Uterus (tissue), 4 donors: ENCODE results near the gene LRRC15. TPM values are rescaled to one million over a fixed set of nuclear protein-coding genes. Genes with fewer than 3 reads are reported as not detected.

ENCODE experiments used
- DNase-seq, 2 donors: peaks; one replicate each; pipeline ENCODE4 v3.0.0-alpha.2; 2019 to 2020
- H3K27ac ChIP-seq, 2 donors: fragments of 200-600 bp; sonication (generic); 1 replicate in 1 of 2; 2 replicates in 1 of 2; pipeline ENCODE4 v1.5.1; 2016 to 2018
- H3K27me3 ChIP-seq, 2 donors: fragments of 200-600 bp; sonication (generic); one replicate each; pipeline ENCODE4 v1.5.1; 2018 to 2019; ENCODE audit warnings: control low read depth in 1 of 2
- H3K36me3 ChIP-seq, 2 donors: fragments of 200-600 bp; sonication (generic); one replicate each; pipeline ENCODE4 v1.5.1; 2019; ENCODE audit warnings: control low read depth in 1 of 2
- H3K4me1 ChIP-seq, 2 donors: fragments of 200-600 bp; sonication (generic); one replicate each; pipeline ENCODE4 v1.5.1; 2018 to 2019; ENCODE audit warnings: control low read depth in 1 of 2
- H3K4me3 ChIP-seq, 2 donors: fragments of 200-600 bp; sonication (generic); 1 replicate in 1 of 2; 2 replicates in 1 of 2; pipeline ENCODE4 v1.5.1; 2018 to 2019; ENCODE audit warnings: mild to moderate bottlenecking in 1 of 2
- H3K9me3 ChIP-seq, 2 donors: fragments of 200-600 bp; sonication (generic); one replicate each; pipeline ENCODE4 v1.5.1; 2019; ENCODE audit warnings: control low read depth in 1 of 2
- CTCF ChIP-seq, 4 experiments: fragments of 200-600 bp in 2 of 4; fragments of 450-650 bp in 2 of 4; sonication (generic) in 2 of 4; IDR thresholded peaks; one replicate each; pipeline ENCODE4 v1.5.1; 2016 to 2019; ENCODE audit warnings: antibody characterized with exemption in 4 of 4, mild to moderate bottlenecking in 2 of 4, moderate library complexity in 1 of 4
- POLR2A ChIP-seq, 2 donors: fragments of 450-650 bp; IDR thresholded peaks; one replicate each; pipeline ENCODE4 v1.6.1; 2016; ENCODE audit warnings: antibody characterized with exemption in 2 of 2, mild to moderate bottlenecking in 1 of 2, moderate library complexity in 1 of 2
- intact Hi-C: fragments of 100-400 bp; cut with DNase I; formaldehyde crosslinking; loops from one replicate; pipeline ENCODE4 v1.15.1; 2023; ENCODE audit warnings: low total_unique reads
- total RNA-seq, 4 donors: library from RNA; depleted of rRNA in 3 of 4; stranded (reverse); fragments of >200 nt in 3 of 4; gene quantifications; one replicate each; pipeline versions ENCODE4 v1.1.0 to v1.2.4, GENCODE V29; 2014 to 2023
- donor health status: DM: yes; HTN: yes; CAD: no.

LRRC15 gene
- total RNA-seq, 4 donors from 2014 or later, result under 0.01 to 0.59 TPM; not detected in 2

GRCh38 chr3:194351080-194351672 lies 18.4 kb downstream of the LRRC15 start, which contains the start of gene CPN2:
Gene CPN2 (minus strand): TSS chr3:194351328. CDS start chr3:194342702, 8,626 bp downstream.
- intact Hi-C loops, result no loop called here
- H3K36me3 ChIP-seq, result no peaks in the 10 kb centered on the region
- H3K4me3 ChIP-seq, result no peak within 1 kb of the TSS
- H3K27ac ChIP-seq, result no peak within 1 kb of the TSS
- TF ChIP-seq CTCF (IDR thresholded peaks at IDR 0.05), result no peak
- TF ChIP-seq POLR2A (IDR thresholded peaks at IDR 0.05), result no peak
- no peaks in the 10 kb centered on the region for H3K9me3 ChIP-seq
- no peaks in the 10 kb centered on the region for H3K4me1 ChIP-seq
- no peaks in the 10 kb centered on the region for H3K27me3 ChIP-seq
- DNase-seq, result no peak

GRCh38 chr3:194350726-194351071 lies 18.8 kb downstream of the LRRC15 start:
- intact Hi-C loops, result no loop called here
- no peaks in the 10 kb centered on the region for H3K4me1 ChIP-seq
- TF ChIP-seq CTCF (IDR thresholded peaks at IDR 0.05) (no peak), POLR2A (IDR thresholded peaks at IDR 0.05) (no peak)
- no peaks in the 10 kb centered on the region for H3K9me3 ChIP-seq
- DNase-seq, result no peak
- no peak overlapping the region for H3K27ac ChIP-seq
- H3K4me3 ChIP-seq, result no peak overlapping the region
- no peaks in the 10 kb centered on the region for H3K27me3 ChIP-seq
- H3K36me3 ChIP-seq, result no peaks in the 10 kb centered on the region

- Histone ChIP-seq H3K36me3 (no peaks in the 10 kb centered on the region), H3K27me3 (no peaks in the 10 kb centered on the region), H3K4me3 (no peak overlapping the region), H3K9me3 (no peaks in the 10 kb centered on the region), H3K27ac (no peak overlapping the region), H3K4me1 (no peaks in the 10 kb centered on the region)
- no peak for TF ChIP-seq CTCF (IDR thresholded peaks at IDR 0.05)
- no peak for TF ChIP-seq POLR2A (IDR thresholded peaks at IDR 0.05)
- no peak for DNase-seq
- intact Hi-C loops, result no loop called here
These were observed 21.2 kb downstream of the LRRC15 start for GRCh38 chr3:194348354-194348753.

DNA sequence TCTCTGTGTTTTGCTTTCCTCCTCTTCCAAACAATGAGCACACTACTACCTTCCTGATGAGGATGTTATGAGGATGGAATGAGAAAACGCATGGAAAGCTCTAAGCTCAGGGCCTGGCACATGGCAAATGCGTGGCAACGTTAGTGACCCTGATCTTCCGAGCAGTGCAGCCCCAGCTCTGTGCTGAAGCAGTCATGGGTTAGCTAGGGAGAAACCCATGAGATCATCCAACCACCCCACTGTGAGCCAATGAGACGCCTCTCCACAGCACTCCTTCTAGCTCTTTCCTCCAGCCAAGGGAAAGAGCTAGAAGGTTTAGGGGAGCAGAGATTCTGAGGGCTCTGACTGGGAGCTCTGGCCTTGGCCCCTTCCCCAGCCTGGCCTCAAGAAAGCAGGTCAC lies 22.9 kb downstream of the LRRC15 start:
- no peak for DNase-seq
- intact Hi-C loops, result no loop called here
- H3K4me1 ChIP-seq, result no peaks in the 10 kb centered on the region
- H3K4me3 ChIP-seq, result no peak overlapping the region
- no peaks in the 10 kb centered on the region for H3K27me3 ChIP-seq
- no peak overlapping the region for H3K27ac ChIP-seq
- no peaks in the 10 kb centered on the region for H3K36me3 ChIP-seq
- no peak for TF ChIP-seq CTCF (IDR thresholded peaks at IDR 0.05)
- TF ChIP-seq POLR2A (IDR thresholded peaks at IDR 0.05), result no peak
- no peaks in the 10 kb centered on the region for H3K9me3 ChIP-seq

GRCh38 chr3:194346035-194346434 lies 23.5 kb downstream of the LRRC15 start:
- Histone ChIP-seq H3K9me3 (no peaks in the 10 kb centered on the region), H3K4me1 (no peaks in the 10 kb centered on the region), H3K36me3 (no peaks in the 10 kb centered on the region), H3K27me3 (no peaks in the 10 kb centered on the region), H3K4me3 (no peak overlapping the region), H3K27ac (no peak overlapping the region)
- intact Hi-C loops, result no loop called here
- TF ChIP-seq POLR2A (IDR thresholded peaks at IDR 0.05), result no peak
- no peak for TF ChIP-seq CTCF (IDR thresholded peaks at IDR 0.05)
- DNase-seq, result no peak
